Psoas muscle (tissue), 8 donors: ENCODE data around the gene CDKN1C. TPM values are rescaled to one million over a fixed set of nuclear protein-coding genes. Genes with fewer than 3 reads are reported as not detected.

Experiments
- ATAC-seq, 4 donors: fragments of 200-7000 bp; cut with Tn5 transposase; one replicate each; pipeline ENCODE4 v1.9.1; 2020; ENCODE audit warnings: moderate library complexity in 3 of 4, mild to moderate bottlenecking in 2 of 4
- DNase-seq, 2 donors: peaks; one replicate each; pipeline ENCODE4 v3.0.0-alpha.2; 2020
- H3K27ac ChIP-seq: fragments of 200-600 bp; one replicate; pipeline ENCODE4 v1.8.0; 2022
- H3K27me3 ChIP-seq, 3 donors: fragments of 200-600 bp in 1 of 3; one replicate each; pipeline versions ENCODE4 v1.6.1 to v1.8.0; 2013 to 2022; ENCODE audit warnings: low read length in 2 of 3, mild to moderate bottlenecking in 2 of 3, moderate library complexity in 1 of 3; ENCODE audit not compliant: insufficient read depth in 3 of 3
- H3K36me3 ChIP-seq, 2 donors: fragments of 200-600 bp in 1 of 2; one replicate each; pipeline versions ENCODE4 v1.6.1 to v1.8.0; 2013 to 2022; ENCODE audit warnings: low read depth in 1 of 2, mild to moderate bottlenecking in 1 of 2, moderate library complexity in 1 of 2; ENCODE audit not compliant: insufficient read depth in 1 of 2
- H3K4me1 ChIP-seq: fragments of 200-600 bp; one replicate; pipeline ENCODE4 v1.8.0; 2022
- H3K4me3 ChIP-seq: fragments of 200-600 bp; one replicate; pipeline ENCODE4 v1.8.0; 2022; ENCODE audit warnings: mild to moderate bottlenecking
- H3K9me3 ChIP-seq: fragments of 200-600 bp; one replicate; pipeline ENCODE4 v1.8.0; 2022
- CTCF ChIP-seq: fragments of 200-600 bp; IDR thresholded peaks from one replicate; pipeline ENCODE4 v1.8.0; 2022; ENCODE audit warnings: antibody characterized with exemption
- WGBS, 3 donors: extraction: QIAGEN DNeasy Blood & Tissue Kit; methylation state at CpG; one replicate each; pipeline versions ENCODE4 v1.1.6 to v1.1.7; 2013; 5-methylcytosine and 5-hydroxymethylcytosine counted together
- intact Hi-C, 2 donors: fragments of 100-400 bp; cut with DNase I; formaldehyde crosslinking; loops; one replicate each; pipeline versions ENCODE4 v1.11.0 to v1.14.2; 2022
- polyA plus RNA-seq, 3 donors: library from polyadenylated mRNA; stranded (reverse); fragments of 200-250 nt; gene quantifications; one replicate each; pipeline ENCODE4 v1.2.3, GENCODE V29; 2013
- total RNA-seq, 4 donors: library from RNA; stranded (reverse); fragmentation: NEBNext Ultra II Directional in 2 of 4; extraction: Animal tissue kit (Norgen Biotek cat#: 25700) in 2 of 4; gene quantifications; one replicate each; pipeline versions ENCODE4 v1.2.1 to v1.2.4, GENCODE V29; 2021 to 2023
- donor health status: healthy with polysubstance abuse.
- donor health status: DM: no; HTN: no; CAD: no; lungs with moderate emphysema.
- donor health status: Bipolar disorder and iron deficiency.
- donor health status: healthy.
- donor health status: DM: yes; HTN: yes; CAD: no.
- donor health status: DM: no; HTN: no; CAD: no.
- donor health status: DM: no; HTN: no; CAD: no.
- donor health status: DM: yes; HTN: yes; CAD: no.

The CDKN1C gene
- total and polyA plus RNA-seq, 7 donors, result 14.3 to 49.4 (median 29.9) TPM

- Histone ChIP-seq H3K9me3 (no peaks in the 10 kb centered on the region), H3K36me3 (no peaks in the 10 kb centered on the region), H3K4me1 (no peaks in the 10 kb centered on the region), H3K27me3 (no peaks in the 10 kb centered on the region), H3K4me3 (peak overlapping the region; percentile 52), H3K27ac (no peak overlapping the region)
- intact Hi-C loops, result loop anchor here (1.0 to 10.0 kb wide), 3 partner anchors 359 to 587 kb away; partner anchors contain the start of genes C11orf21 (in 1 of the 2) and TSPAN32 (in 1 of the 2)
- DNase-seq (peak; percentile 40 to 51), ATAC-seq (peak in 1 of 4 donors; percentile 36)
- 43 to 46% (median 46%) methylated on average over 16 to 17 of the region's 17 CpGs for WGBS, 3 donors
- TF ChIP-seq CTCF, result no peak
These were observed 6.0 kb upstream of the CDKN1C start for GRCh38 chr11:2891326-2892214.

GRCh38 chr11:2890466-2891294 is 5.1 kb upstream of the CDKN1C start:
- Histone ChIP-seq H3K4me3 (no peak overlapping the region), H3K27ac (no peak overlapping the region), H3K4me1 (no peaks in the 10 kb centered on the region), H3K9me3 (no peaks in the 10 kb centered on the region), H3K27me3 (no peaks in the 10 kb centered on the region), H3K36me3 (no peaks in the 10 kb centered on the region)
- DNase-seq (peak in 1 of 2 donors; percentile 70), ATAC-seq (no peak)
- TF ChIP-seq CTCF, result no peak
- intact Hi-C loops, result loop anchor here in 1 of 2 donors (10.0 kb wide), 2 partner anchors 466 to 586 kb away; partner anchors contain the start of genes C11orf21 and TSPAN32
- 44 to 61% (median 46%) methylated on average over 24 to 28 of the region's 28 CpGs for whole genome bisulfite sequencing, 3 donors

- ATAC-seq, result no peak
- TF ChIP-seq CTCF, result no peak
- Histone ChIP-seq H3K36me3 (no peaks in the 10 kb centered on the region), H3K27ac (no peak overlapping the region), H3K9me3 (no peaks in the 10 kb centered on the region), H3K27me3 (no peaks in the 10 kb centered on the region), H3K4me1 (no peaks in the 10 kb centered on the region), H3K4me3 (no peak overlapping the region)
- intact Hi-C loops, result loop anchor here (1.0 to 10.0 kb wide), 5 partner anchors 195 to 585 kb away; partner anchors contain the start of genes C11orf21 (in 1 of the 2), KCNQ1OT1 (in 1 of the 2) and TSPAN32 (in 1 of the 2)
- WGBS, 3 donors, result 86 to 90% (median 87%) methylated on average over 13 to 16 of the region's 16 CpGs
- DNase-seq, result peak in 1 of 2 donors; percentile 41
These were observed 4.0 kb upstream of the CDKN1C start for GRCh38 chr11:2889362-2890273.
